H9 (cell line): Measurements from ENCODE around the gene LSM3. TPM values are rescaled to one million over a fixed set of nuclear protein-coding genes. Genes with fewer than 3 reads are reported as not detected.
A peak's percentile ranks its signal among the peaks of the same experiment; 100 is the strongest.

Source experiments
- DNase-seq: peaks from one replicate; pipeline ENCODE4 v3.0.0-alpha.2; 2017
- H2AFZ ChIP-seq: one replicate; pipeline ENCODE4 v1.6.1; 2013; ENCODE audit warnings: mild to moderate bottlenecking, low read length, control low read depth, moderate library complexity
- H2AK5ac ChIP-seq: 2 replicates; pipeline ENCODE4 v1.6.1; 2013; ENCODE audit warnings: low read length, control low read depth, mixed read lengths; ENCODE audit not compliant: insufficient read length
- H2BK120ac ChIP-seq: one replicate; pipeline ENCODE4 v1.6.1; 2013; ENCODE audit warnings: low read depth, mild to moderate bottlenecking, low read length, control low read depth, inconsistent platforms; ENCODE audit not compliant: poor library complexity, severe bottlenecking
- H2BK12ac ChIP-seq: 2 replicates; pipeline ENCODE4 v1.6.1; 2013; ENCODE audit warnings: low read length, control low read depth, mixed read lengths, low read depth; ENCODE audit not compliant: insufficient read length
- H2BK15ac ChIP-seq: 2 replicates; pipeline ENCODE4 v1.6.1; 2013; ENCODE audit warnings: low read depth, low read length, control low read depth
- H2BK20ac ChIP-seq: one replicate; pipeline ENCODE4 v1.6.1; 2013; ENCODE audit warnings: low read depth, mild to moderate bottlenecking, low read length, control low read depth, inconsistent platforms; ENCODE audit not compliant: poor library complexity, severe bottlenecking
- H2BK5ac ChIP-seq: 2 replicates; pipeline ENCODE4 v1.6.1; 2013; ENCODE audit warnings: low read length, control low read depth, mixed read lengths; ENCODE audit not compliant: insufficient read length
- H3K14ac ChIP-seq: 2 replicates; pipeline ENCODE4 v1.6.1; 2013; ENCODE audit warnings: low read length, control low read depth; ENCODE audit not compliant: insufficient read depth
- H3K18ac ChIP-seq: 2 replicates; pipeline ENCODE4 v1.6.1; 2013; ENCODE audit warnings: low read depth, mild to moderate bottlenecking, mixed read lengths, low read length, control low read depth; ENCODE audit not compliant: insufficient read length
- H3K23ac ChIP-seq: 2 replicates; pipeline ENCODE4 v1.6.1; 2013; ENCODE audit warnings: low read length, control low read depth, mixed read lengths, low read depth; ENCODE audit not compliant: insufficient read length
- H3K23me2 ChIP-seq: 2 replicates; pipeline ENCODE4 v1.6.1; 2013; ENCODE audit warnings: low read depth, mild to moderate bottlenecking, mixed read lengths, low read length, control low read depth; ENCODE audit not compliant: insufficient read length, poor library complexity, severe bottlenecking
- H3K27ac ChIP-seq: 2 replicates; pipeline ENCODE4 v1.5.1; 2013; ENCODE audit warnings: low read length, control low read depth, mixed read lengths, low read depth; ENCODE audit not compliant: insufficient read length
- H3K27me3 ChIP-seq: 2 replicates; pipeline ENCODE4 v1.6.1; 2013; ENCODE audit warnings: low read length, control low read depth, inconsistent platforms; ENCODE audit not compliant: insufficient read depth
- H3K4ac ChIP-seq: 2 replicates; pipeline ENCODE4 v1.6.1; 2013; ENCODE audit warnings: low read depth, mild to moderate bottlenecking, control low read depth, inconsistent platforms, low read length, moderate library complexity
- H3K4me1 ChIP-seq: 2 replicates; pipeline ENCODE4 v1.6.1; 2013; ENCODE audit warnings: low read length, control low read depth, inconsistent platforms; ENCODE audit not compliant: insufficient read depth
- H3K4me2 ChIP-seq: 2 replicates; pipeline ENCODE4 v1.6.1; 2013; ENCODE audit warnings: low read length, control low read depth, mixed read lengths; ENCODE audit not compliant: insufficient read length, insufficient read depth
- H3K56ac ChIP-seq: 2 replicates; pipeline ENCODE4 v1.6.1; 2013; ENCODE audit warnings: low read depth, mild to moderate bottlenecking, mixed read lengths, low read length, control low read depth; ENCODE audit not compliant: insufficient read length
- H3K79me1 ChIP-seq: 2 replicates; pipeline ENCODE4 v1.6.1; 2013; ENCODE audit warnings: low read depth, mild to moderate bottlenecking, moderate library complexity, low read length, control low read depth, inconsistent platforms; ENCODE audit not compliant: insufficient read depth, poor library complexity, severe bottlenecking
- H3K79me2 ChIP-seq: 2 replicates; pipeline ENCODE4 v1.6.1; 2013; ENCODE audit warnings: low read length, control low read depth, inconsistent platforms; ENCODE audit not compliant: insufficient read depth
- H3K9ac ChIP-seq: 2 replicates; pipeline ENCODE4 v1.6.1; 2013; ENCODE audit warnings: low read length, control low read depth, mixed read lengths; ENCODE audit not compliant: insufficient read length; ENCODE audit errors: extremely low read depth
- H3K9me3 ChIP-seq: one replicate; pipeline ENCODE4 v1.6.1; 2013; ENCODE audit warnings: low read depth, low read length, inconsistent platforms; ENCODE audit not compliant: control insufficient read depth
- H3T11ph ChIP-seq: one replicate; pipeline ENCODE4 v1.6.1; 2013; ENCODE audit warnings: mild to moderate bottlenecking, low read length, control low read depth, inconsistent platforms
- H4K20me1 ChIP-seq: one replicate; pipeline ENCODE4 v1.6.1; 2013; ENCODE audit not compliant: control insufficient read depth, insufficient read length, insufficient read depth
- H4K5ac ChIP-seq: 2 replicates; pipeline ENCODE4 v1.6.1; 2013; ENCODE audit warnings: low read depth, mild to moderate bottlenecking, mixed read lengths, low read length, control low read depth; ENCODE audit not compliant: insufficient read length
- H4K8ac ChIP-seq: replicated peaks from 2 replicates; pipeline ENCODE4 v1.6.1; 2013; ENCODE audit warnings: low read length, control low read depth, mixed read lengths, low read depth; ENCODE audit not compliant: insufficient read length
- H4K91ac ChIP-seq: 2 replicates; pipeline ENCODE4 v1.6.1; 2013; ENCODE audit warnings: low read depth, mild to moderate bottlenecking, moderate library complexity, mixed read lengths, low read length, control low read depth; ENCODE audit not compliant: insufficient read length
- H3K27ac Mint-ChIP-seq, 3 experiments: 2 replicates in 2 of 3; 3 replicates in 1 of 3; pipeline ENCODE4 v1.8.0; 2020 to 2021; ENCODE audit warnings: mixed read lengths in 3 of 3, mild to moderate bottlenecking in 1 of 3, moderate library complexity in 1 of 3
- H3K27me3 Mint-ChIP-seq: 2 replicates; pipeline ENCODE4 v1.8.0; 2021; ENCODE audit warnings: low read depth, mild to moderate bottlenecking, moderate library complexity, mixed read lengths
- H3K36me3 Mint-ChIP-seq, 3 experiments: 2 replicates in 2 of 3; 3 replicates in 1 of 3; pipeline ENCODE4 v1.8.0; 2020 to 2021; ENCODE audit warnings: low read depth in 3 of 3, mixed read lengths in 3 of 3; ENCODE audit not compliant: insufficient read depth in 1 of 3
- H3K4me1 Mint-ChIP-seq, 2 experiments: 2 replicates each; pipeline ENCODE4 v1.8.0; 2020; ENCODE audit warnings: mixed read lengths in 2 of 2
- H3K4me3 Mint-ChIP-seq, 2 experiments: 2 replicates in 1 of 2; 3 replicates in 1 of 2; pipeline ENCODE4 v1.8.0; 2020 to 2021; ENCODE audit warnings: mild to moderate bottlenecking in 2 of 2, mixed read lengths in 2 of 2, moderate library complexity in 1 of 2
- H3K9me3 Mint-ChIP-seq, 2 experiments: 2 replicates in 1 of 2; 3 replicates in 1 of 2; pipeline ENCODE4 v1.8.0; 2020; ENCODE audit warnings: mild to moderate bottlenecking in 2 of 2, mixed read lengths in 2 of 2, moderate library complexity in 1 of 2
- CTCF ChIP-seq: fragments of 200-600 bp; sonication (generic); conservative IDR thresholded peaks from 3 replicates; pipeline ENCODE4 v1.8.0; 2021; ENCODE audit warnings: antibody characterized with exemption, mild to moderate bottlenecking
- WGBS: extraction: QIAGEN DNeasy Blood & Tissue Kit; methylation state at CpG from one replicate; pipeline ENCODE4 v1.1.7; 2013; ENCODE audit warnings: missing lambda C conversion rate, low lambda C conversion rate, mixed read lengths; ENCODE audit not compliant: insufficient read length; ENCODE audit errors: extremely low coverage; 5-methylcytosine and 5-hydroxymethylcytosine counted together
- total RNA-seq: library from RNA; stranded (reverse); gene quantifications from 2 replicates; pipeline ENCODE4 v1.2.1, GENCODE V29; 2021

LSM3 gene
- total RNA-seq, 1 experiment from 2014 or later: 24.4 TPM

DNA sequence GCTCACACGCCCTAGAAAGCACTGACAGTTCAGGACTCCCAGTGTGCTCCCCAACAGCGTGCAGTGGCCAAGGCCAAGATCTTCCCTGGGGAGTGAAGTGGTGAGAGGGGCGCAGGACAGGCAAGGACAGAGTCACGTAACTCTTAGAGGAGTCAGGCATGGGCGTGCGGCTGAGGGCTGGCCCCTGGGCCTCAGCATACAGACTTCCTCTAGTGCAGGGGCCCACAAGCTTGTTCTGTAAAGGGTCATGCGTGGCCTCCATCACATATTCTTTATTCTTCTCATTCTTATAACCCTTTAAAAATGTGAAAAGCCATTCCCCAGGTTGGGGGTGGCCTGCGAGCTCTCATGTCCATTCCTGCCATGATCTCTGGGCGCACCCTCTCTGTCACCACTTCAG, 28.5 kb upstream of the LSM3 start:
- Histone ChIP-seq H3K4me2 (no peak overlapping the region), H3K18ac (no peak overlapping the region), H4K8ac (no peak overlapping the region), H3K4ac (no peak overlapping the region), H2AK5ac (no peak overlapping the region), H3K9ac (no peak overlapping the region), H4K20me1 (no peaks in the 10 kb centered on the region), H3K23ac (no peak overlapping the region), H3K79me1 (no peaks in the 10 kb centered on the region), H2BK15ac (no peak overlapping the region), H3K27me3 (no peaks in the 10 kb centered on the region), H3K14ac (no peak overlapping the region; the same call in 1 of the 2 replicates), H2BK12ac (no peak overlapping the region), H4K5ac (no peak overlapping the region), H2BK120ac (no peak overlapping the region), H3K23me2 (peaks cover 2% of the 10 kb centered on the region), H3K4me1 (peaks cover 6% of the 10 kb centered on the region; the same call in 1 of the 2 replicates), H3T11ph (no peak overlapping the region), H3K79me2 (no peaks in the 10 kb centered on the region), H2BK20ac (no peak overlapping the region), H4K91ac (no peak overlapping the region), H2AFZ (no peak overlapping the region), H3K56ac (no peak overlapping the region), H3K9me3 (no peaks in the 10 kb centered on the region), H2BK5ac (no peak overlapping the region), H3K27ac (no peak overlapping the region)
- Mint-ChIP-seq H3K27me3 (no peaks in the 10 kb centered on the region), H3K4me1 (peaks cover 7 to 20% of the 10 kb centered on the region in 2 experiments), H3K36me3 (peaks cover 12 to 63% (median 52%) of the 10 kb centered on the region in 3 experiments), H3K27ac (peak overlapping the region in 1 of 3 experiments; percentile 83; a peak in 2 of 7 replicates), H3K9me3 (no peaks in the 10 kb centered on the region; a peak in 1 of 5 replicates), H3K4me3 (no peak overlapping the region)
- peak; percentile 20 for DNase-seq
- WGBS: no CpG with 5 or more reads among the region's 9 CpGs
- no peak for TF ChIP-seq CTCF
